Hematopoietic multipotent progenitor cell treated with erythropoietin and hydrocortisone succinate and interleukin-3 and kit ligand, for 15 days (in vitro differentiated cells): Measurements from ENCODE around the gene WNT7B.

ENCODE experiments used
- DNase-seq: peaks from one replicate; pipeline ENCODE4 v3.0.0-alpha.2; 2015; ENCODE audit warnings: low spot score

WNT7B gene

GRCh38 chr22:45927059-45927458 lies 49.9 kb downstream of the WNT7B start:
- no peak for DNase-seq

- no peak for DNase-seq
Measured at GRCh38 chr22:45926433-45926832, 50.5 kb downstream of the WNT7B start.

GRCh38 chr22:45925811-45926351 lies 51.1 kb downstream of the WNT7B start:
- DNase-seq, result no peak

- no peak for DNase-seq
Measured at GRCh38 chr22:45923835-45924234, 53.1 kb downstream of the WNT7B start.

GRCh38 chr22:45923212-45923611 lies 53.8 kb downstream of the WNT7B start:
- DNase-seq, result no peak

- DNase-seq, result no peak
Measured at GRCh38 chr22:45922661-45923060, 54.3 kb downstream of the WNT7B start.

- DNase-seq, result no peak
Measured at GRCh38 chr22:45922256-45922655, 54.7 kb downstream of the WNT7B start.

GRCh38 chr22:45919504-45920286 lies 57.3 kb downstream of the WNT7B start:
- no peak for DNase-seq

- DNase-seq, result no peak
Measured at GRCh38 chr22:45918459-45919370, 58.2 kb downstream of the WNT7B start.

GRCh38 chr22:45917700-45918458 lies 59.1 kb downstream of the WNT7B start:
- DNase-seq, result no peak

- DNase-seq, result no peak
Measured at GRCh38 chr22:45917146-45917545, 59.8 kb downstream of the WNT7B start.

- DNase-seq, result no peak
Measured at GRCh38 chr22:45916515-45916914, 60.4 kb downstream of the WNT7B start.

- DNase-seq, result no peak
Measured at GRCh38 chr22:45915841-45916240, 61.1 kb downstream of the WNT7B start.

- DNase-seq, result no peak
Measured at GRCh38 chr22:45915151-45915550, 61.8 kb downstream of the WNT7B start.

GRCh38 chr22:45914309-45914708 lies 62.7 kb downstream of the WNT7B start:
- DNase-seq, result no peak

- no peak for DNase-seq
Measured at GRCh38 chr22:45912910-45913309, 64.1 kb downstream of the WNT7B start.

GRCh38 chr22:45911601-45912271 lies 65.2 kb downstream of the WNT7B start:
- no peak for DNase-seq

- no peak for DNase-seq
Measured at GRCh38 chr22:45910928-45911467, 66.0 kb downstream of the WNT7B start.

GRCh38 chr22:45908961-45909360 lies 68.0 kb downstream of the WNT7B start:
- DNase-seq, result no peak

- DNase-seq, result no peak
Measured at GRCh38 chr22:45907996-45908395, 69.0 kb downstream of the WNT7B start.

GRCh38 chr22:45907378-45907777 lies 69.6 kb downstream of the WNT7B start:
- no peak for DNase-seq
